ENCODE results near the gene LUC7L.
A peak's percentile ranks its signal among the peaks of the same experiment; 100 is the strongest.
"Not testable (repeated sequence)": the region's sequence is repeated elsewhere in the genome, so short reads cannot be mapped to it uniquely, and the experiment has no call there.

Gene LUC7L

GRCh38 chr16:228151-228851 is 948 bp downstream of the LUC7L start:
- DNase-seq, result peak; percentile 14

- no peak for DNase-seq
Observed at GRCh38 chr16:220021-220420, 9.2 kb downstream of the LUC7L start.

GRCh38 chr16:212999-213398 is 16.2 kb downstream of the LUC7L start:
- no peak for DNase-seq

- not testable (repeated sequence) for DNase-seq
Observed at GRCh38 chr16:211631-212180, 17.5 kb downstream of the LUC7L start.

- not testable (repeated sequence) for DNase-seq
Observed at GRCh38 chr16:209359-209758, 19.9 kb downstream of the LUC7L start.

- DNase-seq, result not testable (repeated sequence)
Observed at GRCh38 chr16:204046-204445, 25.2 kb downstream of the LUC7L start.

GRCh38 chr16:203246-203645 is 26.0 kb downstream of the LUC7L start:
- DNase-seq, result no peak

GRCh38 chr16:200388-200787 is 28.9 kb downstream of the LUC7L start:
- no peak for DNase-seq

GRCh38 chr16:194516-194915 is 34.7 kb downstream of the LUC7L start:
- no peak for DNase-seq

GRCh38 chr16:193441-193840 is 35.8 kb downstream of the LUC7L start:
- no peak for DNase-seq

- no peak for DNase-seq
Observed at GRCh38 chr16:192686-193085, 36.6 kb downstream of the LUC7L start.

- no peak for DNase-seq
Observed at GRCh38 chr16:191831-192230, 37.4 kb downstream of the LUC7L start.

GRCh38 chr16:189604-190186 is 39.6 kb downstream of the LUC7L start:
- DNase-seq, result no peak

- peak; percentile 33 for DNase-seq
Observed at GRCh38 chr16:188674-189073, 40.6 kb downstream of the LUC7L start.

GRCh38 chr16:187330-187729 is 41.9 kb downstream of the LUC7L start:
- DNase-seq, result no peak

GRCh38 chr16:185691-186090 is 43.6 kb downstream of the LUC7L start:
- DNase-seq, result no peak

GRCh38 chr16:185213-185612 is 44.0 kb downstream of the LUC7L start:
- DNase-seq, result no peak

GRCh38 chr16:183005-183404 is 46.2 kb downstream of the LUC7L start:
- DNase-seq, result no peak

GRCh38 chr16:181565-182021 is 47.7 kb downstream of the LUC7L start:
- DNase-seq, result no peak

GRCh38 chr16:180681-181564 is 48.3 kb downstream of the LUC7L start:
- peak; percentile 85 for DNase-seq

- peak; percentile 24 for DNase-seq
Observed at GRCh38 chr16:180101-180675, 49.1 kb downstream of the LUC7L start, which contains the start of gene HBQ1. Gene HBQ1, plus strand, starts transcription at chr16:180459. Its CDS starts 28 bp downstream, at chr16:180487.

- no peak for DNase-seq
Observed at GRCh38 chr16:179211-180092, 49.8 kb downstream of the LUC7L start.
